Central memory CD8-positive, alpha-beta T cell (primary cell): Measurements from ENCODE around the gene LRWD1.
"Not testable (repeated sequence)": the region's sequence is repeated elsewhere in the genome, so short reads cannot be mapped to it uniquely, and the experiment has no call there.

Experiments used
- ATAC-seq: fragments of 150-1000 bp; cut with Tn5 transposase; replicated peaks from 2 replicates; pipeline ENCODE4 v1.10.0; 2022; ENCODE audit warnings: mild to moderate bottlenecking, moderate FRiP score, moderate number of reproducible peaks; ENCODE audit not compliant: poor library complexity, severe bottlenecking; ENCODE audit errors: extremely low read depth
- DNase-seq, 2 donors: peaks; one replicate each; pipeline ENCODE4 v3.0.0; 2021; ENCODE audit warnings: low spot score in 2 of 2
- H3K27ac Mint-ChIP-seq: one replicate; pipeline ENCODE4 v1.8.0; 2022; ENCODE audit warnings: low read depth, mild to moderate bottlenecking, moderate library complexity, mixed read lengths
- H3K27me3 Mint-ChIP-seq: one replicate; pipeline ENCODE4 v1.8.0; 2022; ENCODE audit warnings: mixed read lengths
- H3K36me3 Mint-ChIP-seq: one replicate; pipeline ENCODE4 v1.8.0; 2022; ENCODE audit warnings: mild to moderate bottlenecking, moderate library complexity, mixed read lengths; ENCODE audit not compliant: insufficient read depth
- H3K4me1 Mint-ChIP-seq: one replicate; pipeline ENCODE4 v1.8.0; 2022; ENCODE audit warnings: mixed read lengths
- H3K4me3 Mint-ChIP-seq: one replicate; pipeline ENCODE4 v1.8.0; 2022; ENCODE audit warnings: mild to moderate bottlenecking, moderate library complexity, mixed read lengths
- H3K9me3 Mint-ChIP-seq: one replicate; pipeline ENCODE4 v1.8.0; 2022; ENCODE audit warnings: mixed read lengths

Gene LRWD1

GRCh38 chr7:102517550-102518147 is 52.9 kb downstream of the LRWD1 start, which contains the start of gene RASA4B:
RASA4B (minus strand) TSS chr7:102517777; CDS start chr7:102517710, 67 bp downstream.
- H3K4me3 Mint-ChIP-seq = peak within 1 kb of the TSS; percentile 43
- not testable (repeated sequence) for H3K9me3 Mint-ChIP-seq
- peak; percentile 96 for ATAC-seq

GRCh38 chr7:102520797-102521196 is 56.0 kb downstream of the LRWD1 start:
- H3K9me3 Mint-ChIP-seq, H3K4me1 Mint-ChIP-seq, DNase-seq, H3K36me3 Mint-ChIP-seq, H3K27me3 Mint-ChIP-seq, H3K27ac Mint-ChIP-seq, H3K4me3 Mint-ChIP-seq, ATAC-seq: not testable (repeated sequence)

More at GRCh38 chr7:102517550-102518147, 52.9 kb downstream of the LRWD1 start, which contains the start of gene RASA4B:
- DNase-seq, H3K36me3 Mint-ChIP-seq, H3K27me3 Mint-ChIP-seq, H3K27ac Mint-ChIP-seq, H3K4me1 Mint-ChIP-seq: not testable (repeated sequence)
